Activated CD8-positive, alpha-beta memory T cell treated with anti-CD3 and anti-CD28 coated beads, Interleukin-2, amount 50 U/mL, for 1 hour (primary cell): ENCODE data around the gene FCGR1A.
"Not testable (repeated sequence)": the region's sequence is repeated elsewhere in the genome, so short reads cannot be mapped to it uniquely, and the experiment has no call there.

Experiments used
- DNase-seq: peaks from one replicate; pipeline ENCODE4 v3.0.0-alpha.2; 2020; ENCODE audit errors: extremely low read depth

The FCGR1A gene

DNA sequence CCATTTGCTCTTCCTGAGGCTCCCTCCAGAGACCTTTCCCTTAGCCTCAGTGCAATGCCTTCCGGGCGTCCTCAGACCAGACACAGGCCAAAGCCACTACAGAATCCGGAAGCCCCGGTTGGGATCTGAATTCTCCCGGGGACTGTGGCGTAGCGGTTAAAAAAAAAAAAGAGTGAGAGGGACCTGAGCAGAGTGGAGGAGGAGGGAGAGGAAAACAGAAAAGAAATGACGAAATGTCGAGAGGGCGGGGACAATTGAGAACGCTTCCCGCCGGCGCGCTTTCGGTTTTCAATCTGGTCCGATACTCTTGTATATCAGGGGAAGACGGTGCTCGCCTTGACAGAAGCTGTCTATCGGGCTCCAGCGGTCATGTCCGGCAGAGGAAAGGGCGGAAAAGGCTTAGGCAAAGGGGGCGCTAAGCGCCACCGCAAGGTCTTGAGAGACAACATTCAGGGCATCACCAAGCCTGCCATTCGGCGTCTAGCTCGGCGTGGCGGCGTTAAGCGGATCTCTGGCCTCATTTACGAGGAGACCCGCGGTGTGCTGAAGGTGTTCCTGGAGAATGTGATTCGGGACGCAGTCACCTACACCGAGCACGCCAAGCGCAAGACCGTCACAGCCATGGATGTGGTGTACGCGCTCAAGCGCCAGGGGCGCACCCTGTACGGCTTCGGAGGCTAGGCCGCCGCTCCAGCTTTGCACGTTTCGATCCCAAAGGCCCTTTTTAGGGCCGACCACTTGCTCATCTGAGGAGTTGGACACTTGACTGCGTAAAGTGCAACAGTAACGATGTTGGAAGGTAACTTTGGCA lies 50.0 kb downstream of the FCGR1A start:
- not testable (repeated sequence) for DNase-seq

DNA sequence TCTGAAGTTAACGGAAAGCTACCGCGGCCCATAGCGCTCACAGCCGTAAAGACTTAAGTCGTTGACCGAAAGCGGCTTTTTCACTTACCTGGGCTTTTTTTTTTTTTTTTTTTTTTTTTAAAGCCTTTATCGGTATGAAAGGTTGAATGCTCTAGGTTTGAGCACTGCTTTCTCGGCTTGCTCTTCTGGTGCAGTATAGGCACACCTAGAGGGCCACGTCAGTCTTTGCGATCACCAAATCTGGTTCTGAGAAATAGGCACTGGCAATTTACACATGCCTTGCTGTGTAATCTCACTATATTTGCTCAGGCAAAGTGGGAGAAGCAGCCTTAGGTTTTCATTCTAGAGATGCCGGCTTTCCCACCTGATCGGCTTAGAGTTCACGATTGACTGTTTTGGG lies 50.6 kb downstream of the FCGR1A start:
- DNase-seq: not testable (repeated sequence)

DNA sequence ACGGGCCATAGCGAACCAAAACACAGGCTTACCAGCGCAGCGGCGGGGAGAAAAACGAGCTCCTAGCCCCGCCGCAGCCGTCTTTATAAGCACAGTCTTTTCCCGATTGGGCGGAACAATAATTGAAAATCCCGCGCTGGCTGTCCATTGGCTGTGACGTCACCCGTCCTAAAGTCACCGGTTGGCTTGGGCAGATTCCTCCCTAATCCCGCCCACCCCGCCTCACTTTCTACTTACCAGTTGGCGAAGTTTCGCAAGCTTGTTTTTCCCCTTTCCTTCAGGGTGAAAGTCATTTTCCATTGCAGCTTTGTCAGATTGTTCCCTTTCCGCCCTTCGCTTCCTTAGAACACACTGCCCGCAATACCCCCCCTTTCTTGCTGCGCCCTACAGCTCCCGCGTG lies 58.7 kb downstream of the FCGR1A start:
- DNase-seq: not testable (repeated sequence)
